Stimulated activated naive CD8-positive, alpha-beta T cell treated with anti-CD3 and anti-CD28 coated beads, Interleukin-15, Interleukin-2, amounts not matched to agents 100 ng/mL and 50 ng/mL, for 24 hours (primary cell): Measurements from ENCODE around the gene TFCP2L1.
"Not testable (repeated sequence)": the region's sequence is repeated elsewhere in the genome, so short reads cannot be mapped to it uniquely, and the experiment has no call there.

Source experiments
- H3K27ac Mint-ChIP-seq: one replicate; pipeline ENCODE4 v1.8.0; 2021; ENCODE audit warnings: mild to moderate bottlenecking, mixed read lengths
- H3K27me3 Mint-ChIP-seq: one replicate; pipeline ENCODE4 v1.8.0; 2021; ENCODE audit warnings: mixed read lengths
- H3K36me3 Mint-ChIP-seq: one replicate; pipeline ENCODE4 v1.8.0; 2021; ENCODE audit warnings: low read depth, mixed read lengths
- H3K4me1 Mint-ChIP-seq: one replicate; pipeline ENCODE4 v1.8.0; 2021; ENCODE audit warnings: low read depth, mixed read lengths
- H3K4me3 Mint-ChIP-seq: one replicate; pipeline ENCODE4 v1.8.0; 2021; ENCODE audit warnings: mild to moderate bottlenecking, mixed read lengths
- H3K9me3 Mint-ChIP-seq: one replicate; pipeline ENCODE4 v1.8.0; 2021; ENCODE audit warnings: mixed read lengths

TFCP2L1 gene

DNA sequence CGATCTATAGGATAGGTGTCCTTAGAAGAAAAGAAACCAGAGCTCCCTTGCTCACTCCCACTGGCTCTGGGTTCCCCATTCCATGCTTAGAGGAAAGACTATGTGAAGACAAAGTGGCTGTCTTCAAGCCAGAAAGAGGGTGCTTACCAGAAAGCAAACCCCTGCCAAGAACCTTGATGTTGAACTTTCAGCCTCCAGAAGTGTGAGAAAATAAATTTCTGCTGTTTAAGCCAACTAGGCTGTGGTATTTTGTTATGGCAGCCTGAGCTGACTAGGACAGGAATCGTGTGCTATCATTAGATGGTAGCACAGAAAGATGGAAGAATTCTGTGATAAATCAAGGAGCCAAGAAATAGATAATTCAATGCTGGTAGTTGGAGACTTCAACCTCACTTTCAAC lies 19.9 kb upstream of the TFCP2L1 start:
- Mint-ChIP-seq H3K4me1 (peaks cover 7% of the 10 kb centered on the region), H3K4me3 (no peak overlapping the region), H3K27me3 (peaks cover 36% of the 10 kb centered on the region), H3K27ac (no peak overlapping the region), H3K36me3 (no peaks in the 10 kb centered on the region), H3K9me3 (peaks cover 6% of the 10 kb centered on the region)

DNA sequence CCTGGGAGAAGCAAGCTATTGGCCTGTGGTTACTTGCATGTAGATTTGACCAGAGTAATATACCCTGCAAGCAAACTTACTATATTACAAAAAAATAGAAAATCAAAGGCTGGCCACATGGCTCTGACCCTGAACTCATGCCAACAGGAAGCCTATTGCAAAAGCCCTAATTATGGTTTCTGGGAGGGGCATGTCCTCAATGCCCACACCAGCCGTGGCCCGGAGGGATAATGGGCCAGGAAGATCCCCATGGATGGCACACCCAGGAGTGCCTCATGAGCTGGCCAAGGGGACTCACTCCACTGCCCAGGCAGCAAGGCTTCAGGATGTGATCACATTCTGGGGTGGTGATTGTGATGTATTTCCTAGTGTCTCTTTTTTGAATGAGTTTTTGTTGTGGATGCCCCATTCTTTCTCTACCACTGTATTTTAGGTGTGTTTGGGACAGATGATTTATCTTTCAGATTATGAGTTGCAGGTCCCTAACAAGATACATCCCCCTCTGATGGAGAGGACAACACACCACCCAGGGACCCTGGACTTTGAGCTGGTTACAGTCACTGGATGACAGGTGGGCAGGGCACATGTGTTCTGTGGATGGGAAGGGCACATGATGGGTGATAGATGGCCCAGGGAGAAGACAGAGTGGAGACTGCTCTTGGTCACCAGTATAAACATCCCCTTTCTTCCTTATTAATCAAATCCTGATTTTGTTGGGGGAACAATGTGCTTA lies 18.7 kb upstream of the TFCP2L1 start:
- no peaks in the 10 kb centered on the region for H3K36me3 Mint-ChIP-seq
- H3K4me1 Mint-ChIP-seq, result no peaks in the 10 kb centered on the region
- H3K27ac Mint-ChIP-seq, result no peak overlapping the region
- peaks cover 5% of the 10 kb centered on the region for H3K9me3 Mint-ChIP-seq
- H3K27me3 Mint-ChIP-seq, result peaks cover 27% of the 10 kb centered on the region
- H3K4me3 Mint-ChIP-seq, result no peak overlapping the region

DNA sequence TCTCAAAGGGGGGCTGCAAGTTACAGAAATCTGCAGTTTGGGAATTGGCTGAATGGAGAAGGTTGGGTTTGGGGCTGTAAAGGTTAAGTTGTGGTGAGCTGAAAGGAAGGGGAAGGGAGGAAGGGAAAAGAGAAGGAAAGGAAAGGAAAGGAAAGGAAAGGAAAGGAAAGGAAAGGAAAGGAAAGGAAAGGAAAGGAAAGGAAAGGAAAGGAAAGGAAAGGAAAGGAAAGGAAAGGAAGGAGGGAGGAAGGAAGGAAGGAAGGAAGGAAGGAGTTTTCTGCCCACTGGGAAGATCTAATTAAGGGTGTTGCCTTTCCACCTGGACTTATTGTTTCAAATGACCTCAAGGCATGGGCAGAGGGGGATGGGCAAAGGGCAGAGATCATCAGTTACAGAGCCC lies 16.2 kb upstream of the TFCP2L1 start:
- H3K27me3 Mint-ChIP-seq, result peaks cover 12% of the 10 kb centered on the region
- not testable (repeated sequence) for H3K27ac Mint-ChIP-seq, H3K36me3 Mint-ChIP-seq, H3K4me1 Mint-ChIP-seq, H3K9me3 Mint-ChIP-seq, H3K4me3 Mint-ChIP-seq

DNA sequence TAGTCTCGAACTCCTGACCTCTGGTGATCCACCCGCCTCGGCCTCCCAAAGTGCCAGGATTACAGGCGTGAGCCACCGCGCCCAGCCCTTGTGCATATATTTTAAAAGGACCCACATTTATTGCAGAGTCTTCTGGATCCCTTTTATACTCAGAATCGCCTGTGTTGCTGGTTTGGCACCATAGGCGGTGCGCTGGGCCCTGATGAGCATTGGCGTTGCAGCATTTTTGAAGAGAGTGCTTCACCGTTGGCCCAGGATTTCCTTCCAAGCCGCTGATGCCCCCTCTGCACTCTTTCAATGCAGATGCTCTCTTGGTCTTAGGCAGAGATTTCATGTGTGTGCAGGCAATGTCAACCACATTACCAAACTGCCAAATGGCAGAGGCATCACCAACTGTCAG lies 13.5 kb upstream of the TFCP2L1 start:
- Mint-ChIP-seq H3K27me3 (peaks cover 4% of the 10 kb centered on the region), H3K4me3 (no peak overlapping the region), H3K4me1 (no peaks in the 10 kb centered on the region), H3K27ac (no peak overlapping the region), H3K9me3 (no peaks in the 10 kb centered on the region), H3K36me3 (no peaks in the 10 kb centered on the region)

DNA sequence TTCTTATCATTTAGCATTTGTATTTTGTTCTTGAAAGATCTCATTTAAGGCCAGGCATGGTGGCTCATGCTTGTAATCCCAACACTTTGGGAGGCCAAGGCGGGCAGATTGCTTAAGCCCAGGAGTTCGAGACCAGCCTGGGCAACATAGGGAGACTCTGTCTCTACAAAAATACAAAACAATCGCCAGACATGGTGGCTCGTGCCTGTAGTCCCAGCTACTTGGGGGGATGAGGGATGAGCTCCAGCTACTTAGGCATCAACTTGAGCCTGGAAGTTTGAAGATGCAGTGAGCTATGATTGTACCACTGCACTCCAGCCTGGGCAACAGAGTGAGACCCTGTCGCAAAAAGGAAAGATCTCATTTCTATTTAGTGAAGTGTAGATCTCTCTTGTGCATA lies 12.9 kb upstream of the TFCP2L1 start:
- H3K4me1 Mint-ChIP-seq, H3K36me3 Mint-ChIP-seq, H3K27me3 Mint-ChIP-seq, H3K4me3 Mint-ChIP-seq, H3K9me3 Mint-ChIP-seq, H3K27ac Mint-ChIP-seq: not testable (repeated sequence)

DNA sequence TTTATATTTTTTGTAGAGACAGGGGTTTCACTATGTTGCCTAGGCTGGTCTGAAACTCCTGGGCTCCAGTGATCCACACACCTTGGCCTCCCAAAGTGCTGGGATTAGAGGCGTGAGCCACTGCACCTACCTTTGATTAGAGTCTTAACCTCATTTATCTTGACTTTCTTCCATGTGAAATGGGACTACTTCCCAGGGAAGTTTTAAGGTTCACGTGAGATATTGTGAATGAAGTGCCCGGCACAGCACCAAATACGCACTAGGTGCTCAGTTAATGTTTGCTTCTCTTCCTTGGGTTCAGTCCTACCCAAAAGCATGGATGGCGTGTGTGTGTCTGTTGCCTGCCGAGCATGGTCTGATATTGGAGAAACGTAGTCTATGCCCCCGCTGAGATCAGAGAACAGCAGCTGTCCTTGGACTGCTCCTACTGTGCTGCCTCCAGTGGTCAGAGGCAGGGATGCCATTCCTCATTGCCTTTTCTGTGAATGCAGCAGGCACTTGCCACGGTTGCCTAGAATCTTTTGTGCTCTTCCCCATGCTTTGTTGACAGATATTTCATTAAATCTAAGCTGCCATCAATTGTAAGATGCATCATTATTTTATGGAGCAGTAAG lies 12.3 kb upstream of the TFCP2L1 start:
- no peaks in the 10 kb centered on the region for H3K4me1 Mint-ChIP-seq
- no peaks in the 10 kb centered on the region for H3K9me3 Mint-ChIP-seq
- no peaks in the 10 kb centered on the region for H3K36me3 Mint-ChIP-seq
- no peak overlapping the region for H3K27ac Mint-ChIP-seq
- H3K4me3 Mint-ChIP-seq, result no peak overlapping the region
- H3K27me3 Mint-ChIP-seq, result peaks cover 4% of the 10 kb centered on the region

DNA sequence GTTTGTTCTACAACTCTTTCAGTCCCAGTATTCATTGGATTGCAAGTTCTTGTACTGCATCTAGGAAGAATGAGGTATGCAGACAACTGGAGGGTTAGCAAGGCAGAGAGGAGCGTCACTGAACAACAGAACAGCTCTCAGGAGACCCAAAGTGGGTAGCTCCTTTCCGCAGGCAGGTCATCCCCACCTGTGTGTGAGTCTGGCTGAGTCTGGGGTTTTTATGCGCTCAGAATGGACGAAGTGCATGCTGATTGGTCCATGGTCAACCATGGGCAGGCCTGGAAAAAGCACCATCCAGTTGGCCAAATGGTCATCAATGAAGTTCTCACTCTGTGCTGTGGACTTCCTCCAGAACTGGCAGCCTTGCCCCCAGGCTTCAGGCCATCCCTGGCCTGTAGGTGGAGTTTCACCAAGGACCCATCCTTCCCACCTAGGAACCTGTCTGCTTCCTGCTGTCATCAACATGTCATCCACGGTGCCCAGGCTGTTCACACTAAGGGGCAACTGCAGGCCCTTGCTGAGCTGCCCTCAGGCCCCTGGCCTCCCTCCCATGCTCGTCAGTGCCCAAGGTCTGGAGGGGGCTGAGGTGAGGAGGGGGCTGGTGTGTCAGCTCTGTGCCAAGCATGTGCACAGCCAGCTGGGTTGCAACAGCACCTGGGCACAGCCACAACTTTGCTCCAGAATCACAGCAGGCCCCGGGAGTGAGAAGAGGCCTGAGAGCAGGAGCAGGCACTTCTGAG lies 11.1 kb upstream of the TFCP2L1 start:
- Mint-ChIP-seq H3K27me3 (peaks cover 1% of the 10 kb centered on the region), H3K9me3 (no peaks in the 10 kb centered on the region), H3K4me1 (no peaks in the 10 kb centered on the region), H3K4me3 (no peak overlapping the region), H3K27ac (no peak overlapping the region), H3K36me3 (no peaks in the 10 kb centered on the region)

DNA sequence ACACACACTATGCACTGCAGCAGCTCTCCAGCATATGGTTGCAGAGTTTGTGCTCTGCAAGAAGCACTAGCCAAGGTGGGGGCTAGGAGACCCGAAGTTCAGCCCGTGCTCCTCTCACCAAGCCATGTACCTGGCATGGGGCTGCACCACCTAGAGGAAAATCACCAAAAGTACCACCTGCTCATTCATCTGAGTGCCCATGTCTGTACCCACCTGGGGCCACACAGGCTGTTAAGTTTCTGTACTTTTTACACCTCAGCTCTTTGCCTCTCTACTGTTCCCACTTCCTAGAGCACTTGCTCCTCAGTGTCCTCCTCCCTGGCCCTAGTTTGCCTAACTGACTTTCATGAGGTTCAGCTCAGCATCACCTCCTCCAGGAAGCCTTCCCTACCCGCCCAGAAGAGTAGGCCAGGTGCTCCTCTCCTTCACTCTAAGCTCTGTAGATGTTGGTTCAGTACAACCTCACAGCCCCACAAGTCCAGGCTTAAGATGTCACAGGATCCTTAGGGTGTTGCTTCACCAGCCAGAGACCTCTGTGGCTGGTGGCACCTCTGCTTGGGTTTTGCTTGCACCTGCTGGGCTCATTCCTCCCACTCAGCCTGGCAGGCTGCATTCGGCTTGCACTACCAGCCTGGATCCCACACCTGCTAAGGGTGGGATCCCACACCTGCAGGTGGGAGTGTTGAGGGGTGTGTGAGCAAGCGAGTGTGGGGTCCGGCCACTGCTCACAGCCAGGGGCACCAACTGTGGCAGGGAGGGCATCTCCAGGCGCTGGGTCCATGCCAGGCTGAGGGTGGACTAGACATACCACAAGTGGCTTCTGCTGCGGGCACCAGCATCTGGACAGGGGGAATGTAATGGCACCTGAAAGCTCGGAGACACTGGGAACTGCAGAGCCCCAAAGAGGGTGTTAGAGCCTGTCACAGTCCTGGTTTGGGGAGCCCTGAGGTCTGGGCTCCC lies 10.2 kb upstream of the TFCP2L1 start:
- Mint-ChIP-seq H3K4me1 (no peaks in the 10 kb centered on the region), H3K27me3 (no peaks in the 10 kb centered on the region), H3K27ac (no peak overlapping the region), H3K36me3 (no peaks in the 10 kb centered on the region), H3K4me3 (no peak overlapping the region), H3K9me3 (no peaks in the 10 kb centered on the region)

DNA sequence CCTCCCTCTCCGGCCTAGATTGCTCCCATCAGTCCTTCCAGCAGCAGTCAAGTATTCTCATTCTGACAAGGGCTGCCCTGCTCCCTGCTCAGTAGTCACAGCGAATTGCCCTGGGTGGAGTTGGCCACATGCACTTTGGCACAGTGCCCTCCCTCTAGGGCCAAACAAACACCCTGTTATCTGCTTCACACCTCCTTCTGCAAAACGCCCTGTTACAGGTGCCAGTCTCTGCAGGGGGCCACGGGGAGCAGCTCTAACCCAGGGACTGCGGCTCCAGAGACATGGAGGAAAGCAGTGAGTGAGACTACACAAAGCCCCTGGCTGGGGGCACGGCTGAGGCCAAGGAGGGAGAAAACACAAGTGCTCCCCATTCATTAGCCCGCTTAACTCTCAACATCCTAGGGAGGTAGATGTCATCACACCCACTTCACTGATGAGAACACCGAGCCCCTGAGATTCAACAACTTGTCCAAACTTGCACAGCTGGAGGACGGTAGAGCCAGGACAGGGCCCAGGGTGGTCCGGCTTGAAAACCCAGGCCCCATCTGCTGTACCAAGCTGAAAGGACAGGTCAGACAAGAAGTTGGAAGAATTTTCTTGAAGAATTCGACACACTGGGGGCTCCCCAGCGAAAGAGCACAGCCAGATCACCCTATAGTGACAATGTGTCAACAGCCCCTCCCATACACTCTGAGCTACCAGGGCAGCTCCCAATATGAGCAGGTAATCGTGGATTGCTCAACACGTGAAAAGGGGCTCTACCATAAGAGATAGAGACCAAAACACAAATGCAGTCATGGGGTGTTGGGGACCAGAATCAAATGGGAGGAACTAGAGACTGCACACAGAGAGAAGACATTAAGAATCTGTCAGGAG lies 8.7 kb upstream of the TFCP2L1 start:
- Mint-ChIP-seq H3K27ac (no peak overlapping the region), H3K27me3 (no peaks in the 10 kb centered on the region), H3K4me1 (no peaks in the 10 kb centered on the region), H3K36me3 (no peaks in the 10 kb centered on the region), H3K9me3 (no peaks in the 10 kb centered on the region), H3K4me3 (no peak overlapping the region)

DNA sequence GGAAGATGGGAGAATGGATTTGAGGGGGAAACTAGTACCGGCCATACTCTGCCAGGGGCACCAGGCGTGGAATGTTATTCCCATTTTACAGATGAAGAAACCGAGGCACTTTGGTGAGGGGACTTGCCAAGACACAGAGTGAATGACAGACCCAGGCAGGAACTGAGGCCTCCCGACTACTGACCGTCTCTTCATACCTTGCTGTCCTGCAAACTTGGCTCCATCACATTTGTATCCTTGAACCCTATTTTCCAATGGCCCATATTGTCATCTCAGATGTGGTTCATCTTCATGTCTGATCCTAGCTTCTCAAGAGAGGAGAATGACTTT lies 6.2 kb upstream of the TFCP2L1 start:
- H3K36me3 Mint-ChIP-seq, result no peaks in the 10 kb centered on the region
- no peak overlapping the region for H3K4me3 Mint-ChIP-seq
- H3K27ac Mint-ChIP-seq, result no peak overlapping the region
- peaks cover 12% of the 10 kb centered on the region for H3K27me3 Mint-ChIP-seq
- no peaks in the 10 kb centered on the region for H3K4me1 Mint-ChIP-seq
- H3K9me3 Mint-ChIP-seq, result no peaks in the 10 kb centered on the region

DNA sequence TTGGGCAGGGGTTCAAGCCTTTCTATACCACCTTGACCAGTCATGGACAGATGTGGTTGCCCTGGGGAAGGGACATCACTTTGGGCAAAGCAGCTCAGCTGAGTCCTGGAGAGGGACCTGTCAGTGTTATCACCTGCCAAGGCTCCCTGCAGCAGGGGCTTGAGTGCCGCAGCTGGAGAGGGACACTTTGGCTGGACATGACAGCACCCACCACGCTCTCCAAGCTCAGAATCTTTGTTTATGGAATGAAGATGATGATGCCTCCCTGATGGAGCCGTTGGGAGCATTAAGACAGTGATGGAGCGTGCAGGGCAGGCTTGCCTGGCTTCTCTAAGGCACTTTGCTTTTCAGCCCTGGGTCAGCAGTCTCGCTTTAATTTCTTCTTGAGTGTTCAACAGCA lies 4.3 kb upstream of the TFCP2L1 start:
- Mint-ChIP-seq H3K36me3 (no peaks in the 10 kb centered on the region), H3K4me3 (no peak overlapping the region), H3K27ac (no peak overlapping the region), H3K4me1 (peaks cover 4% of the 10 kb centered on the region), H3K9me3 (no peaks in the 10 kb centered on the region), H3K27me3 (peaks cover 18% of the 10 kb centered on the region)

DNA sequence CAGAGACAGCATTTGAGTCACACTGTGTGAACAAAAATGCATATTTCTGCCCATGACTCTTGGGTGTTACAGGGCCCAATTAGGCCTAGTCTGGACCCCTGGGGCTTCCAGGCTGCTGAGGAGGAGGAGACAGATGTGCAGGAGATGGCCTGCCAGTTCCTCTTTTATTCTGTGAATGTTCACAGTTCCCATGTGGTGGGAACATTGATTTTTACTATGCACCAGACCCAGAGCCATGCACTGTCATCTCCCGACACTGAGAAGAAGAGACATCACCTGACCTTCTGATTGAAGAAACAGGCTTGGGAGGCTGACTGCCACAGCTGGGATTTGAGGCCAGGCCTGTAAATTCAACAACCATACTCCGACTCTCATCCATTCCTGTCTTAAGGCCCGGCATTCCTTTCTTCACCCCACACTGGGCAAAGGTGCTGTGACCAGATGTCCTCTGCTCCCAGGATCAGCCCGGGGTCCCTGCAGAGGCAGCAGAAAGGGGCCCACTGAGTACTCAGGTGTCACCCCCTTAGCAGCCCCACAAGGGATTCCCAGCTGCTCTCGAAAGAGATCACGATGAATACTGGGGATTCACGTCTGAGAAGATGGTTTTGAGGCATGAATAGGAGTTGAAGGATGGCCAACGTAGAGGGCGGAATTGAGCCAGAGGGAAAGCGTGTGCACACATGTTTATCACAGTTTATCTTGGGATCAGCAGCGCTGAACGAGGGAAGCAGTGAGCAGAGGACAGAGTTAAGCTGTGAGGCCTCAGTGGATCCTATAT lies 3.6 kb upstream of the TFCP2L1 start:
- peaks cover 25% of the 10 kb centered on the region for H3K27me3 Mint-ChIP-seq
- H3K36me3 Mint-ChIP-seq, result no peaks in the 10 kb centered on the region
- H3K9me3 Mint-ChIP-seq, result no peaks in the 10 kb centered on the region
- peaks cover 8% of the 10 kb centered on the region for H3K4me1 Mint-ChIP-seq
- no peak overlapping the region for H3K27ac Mint-ChIP-seq
- H3K4me3 Mint-ChIP-seq, result no peak overlapping the region

DNA sequence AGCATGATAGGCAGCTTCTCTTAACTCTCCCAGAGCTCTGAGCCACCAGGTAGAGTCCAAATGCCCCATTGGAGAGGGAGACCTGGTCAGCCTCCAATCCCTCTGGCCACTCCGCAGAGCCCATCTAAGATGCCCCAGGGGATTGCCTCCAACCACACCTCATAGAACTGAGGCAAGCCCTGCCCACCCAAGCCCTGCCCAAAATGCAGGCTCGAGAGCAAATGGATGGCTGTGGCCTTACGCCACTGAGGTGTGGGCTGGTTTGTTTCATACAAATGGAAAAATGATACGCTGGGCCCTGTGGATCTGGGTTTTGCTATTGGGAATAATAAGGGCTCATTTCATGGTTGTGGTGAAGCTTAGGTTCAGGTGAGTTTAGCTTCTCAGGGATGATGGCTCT lies 3.0 kb upstream of the TFCP2L1 start:
- H3K4me3 Mint-ChIP-seq, result no peak overlapping the region
- no peaks in the 10 kb centered on the region for H3K36me3 Mint-ChIP-seq
- peaks cover 32% of the 10 kb centered on the region for H3K27me3 Mint-ChIP-seq
- no peaks in the 10 kb centered on the region for H3K9me3 Mint-ChIP-seq
- H3K27ac Mint-ChIP-seq, result no peak overlapping the region
- H3K4me1 Mint-ChIP-seq, result peaks cover 8% of the 10 kb centered on the region
